Retinal pigment epithelial cell (primary cell): ENCODE measurements around the gene PPP1R14D.

Source experiments
- DNase-seq: peaks from one replicate; pipeline ENCODE4 v3.0.0-alpha.2; 2010; ENCODE audit warnings: low read depth
- H3K4me3 ChIP-seq: 2 replicates; pipeline ENCODE4 v1.5.1; 2011; ENCODE audit warnings: mild to moderate bottlenecking, low read length, control low read depth, moderate library complexity
- TF ChIP-seq, protein P1 (sequence below): conservative IDR thresholded peaks from 2 replicates; pipeline ENCODE4 v1.5.1; 2011; ENCODE audit warnings: low read depth, low read length, control low read depth, inconsistent platforms

PPP1R14D gene

DNA sequence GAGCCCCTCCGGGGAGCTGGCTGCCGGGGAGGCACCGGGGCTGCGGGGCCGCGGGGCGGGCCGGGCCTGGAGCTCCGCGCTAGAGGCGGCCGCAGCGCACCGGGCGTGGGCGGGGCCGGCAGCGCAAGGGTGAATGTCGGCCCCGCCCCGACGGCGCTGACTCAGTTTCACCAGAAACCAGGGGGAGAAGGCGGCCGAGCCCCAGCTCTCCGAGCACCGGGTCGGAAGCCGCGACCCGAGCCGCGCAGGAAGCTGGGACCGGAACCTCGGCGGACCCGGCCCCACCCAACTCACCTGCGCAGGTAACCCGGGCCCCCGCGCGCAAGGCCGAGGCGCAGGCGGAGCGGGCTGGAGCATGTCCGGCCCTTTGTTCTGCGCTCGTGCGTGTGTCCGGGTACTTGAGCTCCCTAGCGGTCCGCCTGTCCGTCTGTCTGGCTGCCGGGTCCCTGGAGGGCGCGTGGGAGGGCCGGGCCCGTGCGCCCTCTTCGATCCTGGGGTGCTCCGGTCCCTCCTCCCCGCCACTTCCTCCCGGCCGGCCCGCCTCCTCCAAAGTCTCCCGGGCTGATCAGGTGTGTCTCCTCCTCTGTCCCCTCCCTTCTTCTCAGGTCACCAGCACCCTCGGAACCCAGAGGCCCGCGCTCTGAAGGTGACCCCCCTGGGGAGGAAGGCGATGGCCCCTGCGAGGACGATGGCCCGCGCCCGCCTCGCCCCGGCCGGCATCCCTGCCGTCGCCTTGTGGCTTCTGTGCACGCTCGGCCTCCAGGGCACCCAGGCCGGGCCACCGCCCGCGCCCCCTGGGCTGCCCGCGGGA is 15.6 kb upstream of the PPP1R14D start, which contains the start of gene SPINT1:
Gene SPINT1, plus strand, starts transcription at position 164 of the 811 bp plus-strand sequence. Its CDS starts 507 bp downstream, at position 671.
- DNase-seq, result no peak
- peak within 1 kb of the TSS; percentile 54 for H3K4me3 ChIP-seq
- TF ChIP-seq, protein P1, sequence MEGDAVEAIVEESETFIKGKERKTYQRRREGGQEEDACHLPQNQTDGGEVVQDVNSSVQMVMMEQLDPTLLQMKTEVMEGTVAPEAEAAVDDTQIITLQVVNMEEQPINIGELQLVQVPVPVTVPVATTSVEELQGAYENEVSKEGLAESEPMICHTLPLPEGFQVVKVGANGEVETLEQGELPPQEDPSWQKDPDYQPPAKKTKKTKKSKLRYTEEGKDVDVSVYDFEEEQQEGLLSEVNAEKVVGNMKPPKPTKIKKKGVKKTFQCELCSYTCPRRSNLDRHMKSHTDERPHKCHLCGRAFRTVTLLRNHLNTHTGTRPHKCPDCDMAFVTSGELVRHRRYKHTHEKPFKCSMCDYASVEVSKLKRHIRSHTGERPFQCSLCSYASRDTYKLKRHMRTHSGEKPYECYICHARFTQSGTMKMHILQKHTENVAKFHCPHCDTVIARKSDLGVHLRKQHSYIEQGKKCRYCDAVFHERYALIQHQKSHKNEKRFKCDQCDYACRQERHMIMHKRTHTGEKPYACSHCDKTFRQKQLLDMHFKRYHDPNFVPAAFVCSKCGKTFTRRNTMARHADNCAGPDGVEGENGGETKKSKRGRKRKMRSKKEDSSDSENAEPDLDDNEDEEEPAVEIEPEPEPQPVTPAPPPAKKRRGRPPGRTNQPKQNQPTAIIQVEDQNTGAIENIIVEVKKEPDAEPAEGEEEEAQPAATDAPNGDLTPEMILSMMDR, result no peak

DNA sequence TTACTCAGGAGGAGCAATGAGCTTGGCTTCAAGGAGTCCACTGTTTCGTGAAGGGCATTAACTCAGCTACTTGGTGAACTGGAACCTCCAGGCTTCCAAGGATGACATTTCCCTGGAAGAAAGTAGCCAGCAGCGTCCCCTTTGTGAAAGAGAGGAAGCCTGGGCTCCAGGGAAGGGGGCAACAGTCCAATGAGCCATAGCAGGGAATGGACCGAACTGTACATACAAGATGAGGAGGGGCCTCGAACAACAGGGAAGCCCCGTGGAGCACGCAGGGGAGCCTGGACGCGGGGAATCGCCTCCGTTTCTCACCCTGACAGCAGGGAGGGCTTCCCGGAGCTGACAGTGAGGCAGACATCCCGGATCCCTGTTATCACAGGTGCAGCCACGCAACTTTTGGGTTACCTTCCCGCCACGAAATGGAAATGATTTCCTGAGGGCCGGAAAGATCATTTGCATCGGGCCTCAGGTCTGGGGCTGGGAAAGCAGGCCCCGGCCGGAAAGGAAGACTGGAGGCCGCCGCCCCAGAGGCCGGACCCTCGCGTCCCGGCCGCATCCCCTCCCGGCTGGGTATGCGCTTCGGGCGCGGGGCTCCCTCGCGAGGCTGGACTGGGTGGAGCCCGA is 14.9 kb upstream of the PPP1R14D start:
- no peak for DNase-seq
- H3K4me3 ChIP-seq, result peak overlapping the region; percentile 31
- TF ChIP-seq, protein P1, result no peak

DNA sequence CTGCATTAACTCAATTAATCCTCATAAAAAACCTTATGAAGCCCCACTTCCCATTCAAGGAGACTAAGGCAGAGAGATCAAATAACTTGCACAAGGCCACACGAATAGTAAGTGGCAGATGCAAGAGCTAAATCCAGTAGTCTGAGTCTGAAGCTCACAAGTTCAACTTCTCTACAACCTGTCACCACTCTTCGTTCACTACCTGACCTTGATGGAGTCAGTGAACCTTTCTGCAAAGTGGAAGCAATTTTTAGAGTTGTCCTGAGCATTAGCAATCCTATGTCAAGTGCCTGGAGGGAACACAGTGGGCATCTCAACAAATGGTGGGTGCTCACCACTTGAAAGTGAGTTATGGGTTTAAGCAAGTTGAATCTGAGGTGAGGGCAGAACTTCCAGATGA is 13.2 kb upstream of the PPP1R14D start:
- no peak for DNase-seq
- no peak overlapping the region for H3K4me3 ChIP-seq
- TF ChIP-seq, protein P1, result no peak

DNA sequence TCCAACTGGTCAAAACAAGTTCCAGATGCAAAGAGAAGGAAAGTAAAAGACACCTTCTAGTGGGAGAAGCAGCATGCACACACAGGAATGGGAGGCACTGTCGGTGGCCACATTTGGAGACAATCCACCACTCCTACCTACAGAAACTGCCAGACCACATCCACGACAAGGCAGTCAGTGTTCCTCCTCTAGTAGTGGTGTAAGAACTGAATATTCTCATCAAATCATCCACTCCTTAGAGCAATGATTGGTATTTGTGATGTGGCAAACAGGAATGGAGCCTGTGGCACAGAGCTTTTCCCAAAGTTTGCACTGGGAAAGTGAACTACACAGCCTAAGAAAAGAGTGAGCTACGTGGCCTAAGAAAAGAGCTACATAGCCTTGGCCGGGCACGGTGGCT is 10.2 kb upstream of the PPP1R14D start:
- H3K4me3 ChIP-seq, result no peak overlapping the region
- DNase-seq, result no peak
- TF ChIP-seq, protein P1, result no peak

DNA sequence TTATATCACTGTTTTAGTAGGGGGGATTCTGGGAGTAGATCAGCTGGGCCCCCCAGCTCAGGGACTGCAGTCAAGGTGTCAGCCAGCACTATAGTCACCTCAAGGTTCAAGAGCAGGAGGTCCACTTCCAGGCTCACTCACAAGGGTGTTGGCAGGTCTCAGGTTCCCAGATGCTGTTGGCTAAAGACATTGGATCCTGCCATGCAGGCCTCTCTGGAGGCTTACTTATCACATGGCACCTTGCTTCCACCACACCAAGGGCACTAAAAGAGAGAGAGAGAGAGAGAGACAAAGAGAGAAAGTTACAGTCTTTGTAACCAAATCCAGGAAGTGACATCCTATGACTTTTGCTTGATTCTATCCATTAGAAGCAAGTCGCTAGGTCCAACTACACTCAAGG is 7.5 kb upstream of the PPP1R14D start:
- DNase-seq, result no peak
- TF ChIP-seq, protein P1, result no peak
- no peak overlapping the region for H3K4me3 ChIP-seq

DNA sequence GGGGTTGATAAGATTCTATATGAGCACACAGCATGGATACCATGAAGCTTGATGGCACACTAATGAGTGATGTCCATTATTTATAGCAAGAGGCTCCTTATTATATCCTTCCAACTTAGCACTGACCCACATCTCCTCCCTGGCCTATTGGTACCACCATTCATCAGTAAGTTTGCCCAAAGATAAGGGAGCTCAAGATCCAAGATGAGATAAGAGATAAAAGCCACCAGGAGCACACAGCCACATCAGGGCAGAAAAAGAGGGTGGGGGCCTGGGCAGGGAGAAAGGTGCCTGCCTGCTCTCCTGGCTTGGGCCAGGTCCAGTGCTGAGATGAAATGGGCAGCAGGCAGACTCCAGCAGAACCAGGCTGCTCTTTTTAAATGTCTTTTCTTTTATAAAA is 4.4 kb upstream of the PPP1R14D start:
- H3K4me3 ChIP-seq, result no peak overlapping the region
- no peak for DNase-seq
- TF ChIP-seq, protein P1, result no peak

DNA sequence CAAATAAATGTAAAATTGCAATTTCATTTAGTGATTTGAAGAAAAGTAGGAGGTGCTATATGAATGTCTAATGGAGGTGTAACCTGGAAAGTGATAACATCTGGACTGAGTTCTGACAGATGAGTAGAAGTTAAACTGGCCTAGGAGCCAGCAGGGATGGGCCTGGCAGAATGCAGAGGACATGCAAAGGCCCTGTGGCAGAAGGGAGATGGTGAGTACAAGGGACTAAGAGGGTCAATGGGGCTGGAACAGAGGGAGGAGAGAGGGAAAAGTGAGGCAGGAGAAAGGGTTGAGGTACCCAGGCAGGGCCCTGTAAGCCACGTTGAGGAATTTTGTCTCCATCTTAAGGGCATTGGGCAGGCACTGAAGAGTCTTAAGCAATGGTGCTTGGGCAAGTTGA is 3.4 kb upstream of the PPP1R14D start:
- no peak for DNase-seq
- TF ChIP-seq, protein P1, result no peak
- H3K4me3 ChIP-seq, result no peak overlapping the region
